ENCODE measurements around the gene PHF12.

PHF12 gene

GRCh38 chr17:28885363-28885762, 66.0 kb downstream of the PHF12 start:
- no peak for TF ChIP-seq REST (IDR thresholded peaks at IDR 0.05; ENCODE audit: insufficient replicate concordance, low read depth)
- TF ChIP-seq SPI1 (IDR thresholded peaks at IDR 0.05; ENCODE audit: borderline replicate concordance, low read depth) = no peak
- no peak for TF ChIP-seq GABPA (IDR thresholded peaks at IDR 0.05; ENCODE audit: low read depth)
- no peak for TF ChIP-seq CTCF (IDR thresholded peaks at IDR 0.05; ENCODE audit: insufficient read depth, low read length)
- no peak for TF ChIP-seq POLR2AphosphoS5 (IDR thresholded peaks at IDR 0.05; ENCODE audit: low read depth)
- DNase-seq (ENCODE audit: low read depth in 1 of 2, low spot score in 1 of 2) = no peak
- no peak overlapping the region for H3K27ac ChIP-seq (replicated peaks)
- H3K27me3 ChIP-seq (ENCODE audit: insufficient read depth, poor library complexity, severe bottlenecking) = no peaks in the 10 kb centered on the region
- no peak overlapping the region for H3K4me3 ChIP-seq (replicated peaks; ENCODE audit: insufficient read depth, low read length)

- Histone ChIP-seq H3K27ac (replicated peaks) (no peak overlapping the region), H3K27me3 (ENCODE audit: insufficient read depth, poor library complexity, severe bottlenecking) (no peaks in the 10 kb centered on the region), H3K4me3 (replicated peaks; ENCODE audit: insufficient read depth, low read length) (no peak overlapping the region)
- TF ChIP-seq POLR2AphosphoS5 (IDR thresholded peaks at IDR 0.05; ENCODE audit: low read depth) (no peak), GABPA (IDR thresholded peaks at IDR 0.05; ENCODE audit: low read depth) (no peak), CTCF (IDR thresholded peaks at IDR 0.05; ENCODE audit: insufficient read depth, low read length) (no peak), REST (IDR thresholded peaks at IDR 0.05; ENCODE audit: insufficient replicate concordance, low read depth) (no peak), SPI1 (IDR thresholded peaks at IDR 0.05; ENCODE audit: borderline replicate concordance, low read depth) (no peak)
- no peak for DNase-seq (ENCODE audit: low read depth in 1 of 2, low spot score in 1 of 2)
Measured at GRCh38 chr17:28883967-28884702, 67.2 kb downstream of the PHF12 start.

GRCh38 chr17:28882154-28882895, 69.0 kb downstream of the PHF12 start:
- TF ChIP-seq CTCF (IDR thresholded peaks at IDR 0.05; ENCODE audit: insufficient read depth, low read length) (no peak), SPI1 (IDR thresholded peaks at IDR 0.05; ENCODE audit: borderline replicate concordance, low read depth) (no peak), POLR2AphosphoS5 (IDR thresholded peaks at IDR 0.05; ENCODE audit: low read depth) (no peak), GABPA (IDR thresholded peaks at IDR 0.05; ENCODE audit: low read depth) (no peak), REST (IDR thresholded peaks at IDR 0.05; ENCODE audit: insufficient replicate concordance, low read depth) (no peak)
- no peak for DNase-seq (ENCODE audit: low read depth in 1 of 2, low spot score in 1 of 2)
- H3K27ac ChIP-seq (replicated peaks) = no peak overlapping the region
- H3K27me3 ChIP-seq (ENCODE audit: insufficient read depth, poor library complexity, severe bottlenecking) = no peaks in the 10 kb centered on the region
- no peak overlapping the region for H3K4me3 ChIP-seq (replicated peaks; ENCODE audit: insufficient read depth, low read length)

All from HL-60 (cell line).